Mucosa of descending colon (tissue), 3 donors: ENCODE measurements around the gene HDAC9. TPM values are rescaled to one million over a fixed set of nuclear protein-coding genes. Genes with fewer than 3 reads are reported as not detected.

Experiments used
- ATAC-seq: fragments of 200-7000 bp; cut with Tn5 transposase; one replicate; pipeline ENCODE4 v1.9.1; 2020; ENCODE audit warnings: mild to moderate bottlenecking, moderate library complexity
- DNase-seq, 3 donors: peaks; one replicate each; pipeline ENCODE4 v3.0.0-alpha.2; 2020
- H3K36me3 ChIP-seq: fragments of 200-600 bp; one replicate; pipeline ENCODE4 v1.8.0; 2021; ENCODE audit warnings: low read depth, mild to moderate bottlenecking
- H3K4me1 ChIP-seq: fragments of 200-600 bp; one replicate; pipeline ENCODE4 v1.8.0; 2021; ENCODE audit warnings: low read depth, mild to moderate bottlenecking
- H3K4me3 ChIP-seq: fragments of 200-600 bp; one replicate; pipeline ENCODE4 v1.8.0; 2021; ENCODE audit warnings: mild to moderate bottlenecking
- H3K9me3 ChIP-seq: fragments of 200-600 bp; one replicate; pipeline ENCODE4 v1.8.0; 2021; ENCODE audit warnings: mild to moderate bottlenecking
- CTCF ChIP-seq: fragments of 200-600 bp; IDR thresholded peaks from one replicate; pipeline ENCODE4 v1.8.0; 2022; ENCODE audit warnings: antibody characterized with exemption, mild to moderate bottlenecking
- intact Hi-C, 2 donors: fragments of 100-400 bp; cut with DNase I in 1 of 2; cut with micrococcal nuclease in 1 of 2; formaldehyde crosslinking; loops; one replicate each; pipeline versions ENCODE4 v1.11.0 to v1.11.1; 2022; cut with DNase I, micrococcal nuclease
- total RNA-seq, 3 donors: library from RNA; stranded (reverse); fragmentation: NEBNext Ultra II Directional in 2 of 3; extraction: Animal tissue kit (Norgen Biotek cat#: 25700) in 2 of 3; gene quantifications; one replicate each; pipeline versions ENCODE4 v1.2.1 to v1.2.4, GENCODE V29; 2021 to 2023
- donor health status: DM: no; HTN: no; CAD: no; lungs with moderate emphysema.
- donor health status: DM: no; HTN: no; CAD: no.
- donor health status: DM: no; HTN: yes; CAD: no.

Gene HDAC9
- total RNA-seq, 3 donors from 2014 or later, result 16.0 to 20.4 (median 17.5) TPM

- H3K9me3 ChIP-seq, result no peaks in the 10 kb centered on the region
- no peak overlapping the region for H3K4me3 ChIP-seq
- no peaks in the 10 kb centered on the region for H3K36me3 ChIP-seq
- DNase-seq (no peak), ATAC-seq (no peak)
- no peaks in the 10 kb centered on the region for H3K4me1 ChIP-seq
- intact Hi-C loops, result no loop called here
- no peak for TF ChIP-seq CTCF
Observed at GRCh38 chr7:18760631-18761445, 265.3 kb downstream of the HDAC9 start.

- TF ChIP-seq CTCF, result no peak
- H3K36me3 ChIP-seq, result no peaks in the 10 kb centered on the region
- no peak for DNase-seq
- no peak for ATAC-seq
- H3K4me3 ChIP-seq, result no peak overlapping the region
- H3K4me1 ChIP-seq, result no peaks in the 10 kb centered on the region
- intact Hi-C loops, result no loop called here
- no peaks in the 10 kb centered on the region for H3K9me3 ChIP-seq
Observed at GRCh38 chr7:18762189-18762588, 266.6 kb downstream of the HDAC9 start.

GRCh38 chr7:18768256-18768655 is 272.7 kb downstream of the HDAC9 start:
- DNase-seq (no peak), ATAC-seq (no peak)
- TF ChIP-seq CTCF, result no peak
- H3K9me3 ChIP-seq, result no peaks in the 10 kb centered on the region
- no peaks in the 10 kb centered on the region for H3K36me3 ChIP-seq
- intact Hi-C loops, result no loop called here
- no peak overlapping the region for H3K4me3 ChIP-seq
- H3K4me1 ChIP-seq, result no peaks in the 10 kb centered on the region

GRCh38 chr7:18770154-18770811 is 274.7 kb downstream of the HDAC9 start:
- DNase-seq (no peak), ATAC-seq (no peak)
- no peak for TF ChIP-seq CTCF
- no peaks in the 10 kb centered on the region for H3K9me3 ChIP-seq
- no peaks in the 10 kb centered on the region for H3K36me3 ChIP-seq
- no peaks in the 10 kb centered on the region for H3K4me1 ChIP-seq
- no peak overlapping the region for H3K4me3 ChIP-seq
- intact Hi-C loops, result no loop called here

GRCh38 chr7:18770822-18771221 is 275.3 kb downstream of the HDAC9 start:
- no peaks in the 10 kb centered on the region for H3K4me1 ChIP-seq
- no peak for DNase-seq
- H3K9me3 ChIP-seq, result no peaks in the 10 kb centered on the region
- H3K36me3 ChIP-seq, result no peaks in the 10 kb centered on the region
- no peak overlapping the region for H3K4me3 ChIP-seq
- intact Hi-C loops, result no loop called here
- no peak for TF ChIP-seq CTCF
- no peak for ATAC-seq
